ENCODE results near the gene HMX3.

HMX3 gene

GRCh38 chr10:123139521-123140163, 3.9 kb downstream of the HMX3 start:
- in situ Hi-C loops (cut with MboI; ENCODE audit: low pct_unique_long_range_greater_than_20kb, low sequenced_read_pairs, unreplicated experiment), result no loop called here
- DNase-seq (ENCODE audit: low spot score), result peak; percentile 49
- TF ChIP-seq CTCF (IDR thresholded peaks at IDR 0.05; ENCODE audit: extremely low read depth, insufficient read depth, missing control alignments), result no peak

- peak; percentile 54 for DNase-seq (ENCODE audit: low spot score)
- in situ Hi-C loops (cut with MboI; ENCODE audit: low pct_unique_long_range_greater_than_20kb, low sequenced_read_pairs, unreplicated experiment), result no loop called here
- TF ChIP-seq CTCF (IDR thresholded peaks at IDR 0.05; ENCODE audit: extremely low read depth, insufficient read depth, missing control alignments), result peak; percentile 44
Measured at GRCh38 chr10:123140164-123140982, 4.6 kb downstream of the HMX3 start.

GRCh38 chr10:123140983-123141390, 5.2 kb downstream of the HMX3 start:
- in situ Hi-C loops (cut with MboI; ENCODE audit: low pct_unique_long_range_greater_than_20kb, low sequenced_read_pairs, unreplicated experiment), result no loop called here
- DNase-seq (ENCODE audit: low spot score), result peak; percentile 29
- no peak for TF ChIP-seq CTCF (IDR thresholded peaks at IDR 0.05; ENCODE audit: extremely low read depth, insufficient read depth, missing control alignments)

GRCh38 chr10:123141791-123142700, 6.3 kb downstream of the HMX3 start:
- DNase-seq (ENCODE audit: low spot score), result peak; percentile 37
- no peak for TF ChIP-seq CTCF (IDR thresholded peaks at IDR 0.05; ENCODE audit: extremely low read depth, insufficient read depth, missing control alignments)
- in situ Hi-C loops (cut with MboI; ENCODE audit: low pct_unique_long_range_greater_than_20kb, low sequenced_read_pairs, unreplicated experiment), result no loop called here

GRCh38 chr10:123142701-123143161, 7.0 kb downstream of the HMX3 start:
- in situ Hi-C loops (cut with MboI; ENCODE audit: low pct_unique_long_range_greater_than_20kb, low sequenced_read_pairs, unreplicated experiment), result no loop called here
- no peak for TF ChIP-seq CTCF (IDR thresholded peaks at IDR 0.05; ENCODE audit: extremely low read depth, insufficient read depth, missing control alignments)
- peak; percentile 46 for DNase-seq (ENCODE audit: low spot score)

- DNase-seq (ENCODE audit: low spot score), result peak; percentile 39
- in situ Hi-C loops (cut with MboI; ENCODE audit: low pct_unique_long_range_greater_than_20kb, low sequenced_read_pairs, unreplicated experiment), result no loop called here
- no peak for TF ChIP-seq CTCF (IDR thresholded peaks at IDR 0.05; ENCODE audit: extremely low read depth, insufficient read depth, missing control alignments)
Measured at GRCh38 chr10:123143162-123143824, 7.5 kb downstream of the HMX3 start.

Data from GM13977 (cell line).